Sigmoid colon (tissue), 7 donors: ENCODE results near the gene LTBP1. TPM values are rescaled to one million over a fixed set of nuclear protein-coding genes. Genes with fewer than 3 reads are reported as not detected.

Experiments used
- DNase-seq: peaks from one replicate; pipeline ENCODE4 v3.0.0-alpha.2; 2019
- H3K27ac ChIP-seq, 4 donors: fragments of 200-600 bp; sonication (generic); one replicate each; pipeline ENCODE4 v1.5.1; 2016 to 2019; ENCODE audit warnings: mild to moderate bottlenecking in 1 of 4
- H3K27me3 ChIP-seq, 3 donors: fragments of 200-600 bp; sonication (generic); one replicate each; pipeline ENCODE4 v1.5.1; 2019; ENCODE audit warnings: mild to moderate bottlenecking in 1 of 3
- H3K36me3 ChIP-seq, 4 donors: fragments of 200-600 bp; sonication (generic); one replicate each; pipeline ENCODE4 v1.5.1; 2016 to 2019
- H3K4me1 ChIP-seq, 4 donors: fragments of 200-600 bp; sonication (generic); one replicate each; pipeline ENCODE4 v1.5.1; 2017 to 2019
- H3K4me3 ChIP-seq, 4 donors: fragments of 200-600 bp; sonication (generic); one replicate each; pipeline ENCODE4 v1.5.1; 2017 to 2019; ENCODE audit warnings: mild to moderate bottlenecking in 2 of 4, moderate library complexity in 1 of 4
- H3K9me3 ChIP-seq, 4 donors: fragments of 200-600 bp in 3 of 4; sonication (generic) in 3 of 4; one replicate each; pipeline versions ENCODE4 v1.5.1 to v1.6.1; 2013 to 2019
- CTCF ChIP-seq, 4 experiments: fragments of 450-650 bp in 3 of 4; fragments of 200-600 bp in 1 of 4; IDR thresholded peaks; one replicate each; pipeline ENCODE4 v1.5.1; 2016 to 2019; ENCODE audit warnings: antibody characterized with exemption in 4 of 4, mild to moderate bottlenecking in 3 of 4, moderate library complexity in 2 of 4
- EP300 ChIP-seq, 4 donors: sonication (generic); formaldehyde crosslinking; IDR thresholded peaks; one replicate each; pipeline ENCODE4 v1.6.1; 2017; ENCODE audit warnings: antibody characterized with exemption in 4 of 4
- POLR2A ChIP-seq, 2 donors: fragments of 450-650 bp; IDR thresholded peaks; one replicate each; pipeline ENCODE4 v1.6.1; 2016; ENCODE audit warnings: antibody characterized with exemption in 2 of 2, mild to moderate bottlenecking in 2 of 2, moderate library complexity in 2 of 2
- POLR2AphosphoS5 ChIP-seq, 4 donors: sonication (generic); formaldehyde crosslinking; IDR thresholded peaks; one replicate each; pipeline ENCODE4 v1.6.1; 2017; ENCODE audit warnings: antibody characterized with exemption in 4 of 4
- WGBS, 2 donors: extraction: QIAGEN DNeasy Blood & Tissue Kit; methylation state at CpG; one replicate each; pipeline ENCODE4 v1.1.7; 2013; 5-methylcytosine and 5-hydroxymethylcytosine counted together
- intact Hi-C: fragments of 100-400 bp; cut with DNase I; formaldehyde crosslinking; loops from one replicate; pipeline ENCODE4 v1.15.1; 2023
- polyA plus RNA-seq, 3 donors: library from polyadenylated mRNA; stranded (reverse); fragments of 200-250 nt; gene quantifications; one replicate each; pipeline ENCODE4 v1.2.3, GENCODE V29; 2013
- small RNA-seq, 3 donors: library from RNA; depleted of rRNA; stranded (forward); fragments of <200 nt; gene quantifications; one replicate each; pipeline ENCODE3, GENCODE V24; 2016
- total RNA-seq, 4 donors: library from RNA; depleted of rRNA; stranded (reverse); fragments of >200 nt; gene quantifications; one replicate each; pipeline ENCODE4 v1.1.0, GENCODE V29; 2016
- donor health status: healthy with polysubstance abuse.
- donor health status: Bipolar disorder and iron deficiency.
- donor health status: healthy.

Gene LTBP1
- total and polyA plus RNA-seq, 7 donors = 3.0 to 102 (median 34.2) TPM

DNA sequence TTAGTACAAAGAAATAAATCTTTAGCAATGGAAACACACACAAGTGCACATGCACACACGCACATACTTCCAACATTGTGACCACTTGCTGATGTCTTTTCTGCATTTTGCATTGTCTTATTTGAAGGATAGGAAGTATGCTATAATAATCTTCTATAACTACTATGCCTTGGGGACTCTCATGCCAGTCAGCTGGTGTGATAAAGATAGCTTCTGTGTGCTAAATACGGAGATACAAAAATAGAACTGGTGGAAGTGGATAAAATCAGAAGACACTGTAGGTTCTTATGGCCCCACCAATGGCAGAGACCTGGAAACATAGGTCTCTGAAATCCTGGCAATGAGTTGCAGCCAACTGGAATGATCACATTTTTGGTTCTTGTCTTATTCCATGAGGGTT lies 498.2 kb downstream of the LTBP1 start:
- H3K4me3 ChIP-seq = no peak overlapping the region
- DNase-seq = no peak
- no peak overlapping the region for H3K27ac ChIP-seq
- TF ChIP-seq EP300 (IDR thresholded peaks at IDR 0.05) (no peak), POLR2AphosphoS5 (IDR thresholded peaks at IDR 0.05) (no peak), CTCF (IDR thresholded peaks at IDR 0.05) (no peak), POLR2A (IDR thresholded peaks at IDR 0.05) (no peak)
- H3K4me1 ChIP-seq = no peaks in the 10 kb centered on the region
- H3K27me3 ChIP-seq = no peaks in the 10 kb centered on the region
- intact Hi-C loops = no loop called here
- 76 to 87% methylated on average over 2 of the region's 2 CpGs for WGBS, 2 donors
- no peaks in the 10 kb centered on the region for H3K9me3 ChIP-seq
- no peaks in the 10 kb centered on the region for H3K36me3 ChIP-seq

DNA sequence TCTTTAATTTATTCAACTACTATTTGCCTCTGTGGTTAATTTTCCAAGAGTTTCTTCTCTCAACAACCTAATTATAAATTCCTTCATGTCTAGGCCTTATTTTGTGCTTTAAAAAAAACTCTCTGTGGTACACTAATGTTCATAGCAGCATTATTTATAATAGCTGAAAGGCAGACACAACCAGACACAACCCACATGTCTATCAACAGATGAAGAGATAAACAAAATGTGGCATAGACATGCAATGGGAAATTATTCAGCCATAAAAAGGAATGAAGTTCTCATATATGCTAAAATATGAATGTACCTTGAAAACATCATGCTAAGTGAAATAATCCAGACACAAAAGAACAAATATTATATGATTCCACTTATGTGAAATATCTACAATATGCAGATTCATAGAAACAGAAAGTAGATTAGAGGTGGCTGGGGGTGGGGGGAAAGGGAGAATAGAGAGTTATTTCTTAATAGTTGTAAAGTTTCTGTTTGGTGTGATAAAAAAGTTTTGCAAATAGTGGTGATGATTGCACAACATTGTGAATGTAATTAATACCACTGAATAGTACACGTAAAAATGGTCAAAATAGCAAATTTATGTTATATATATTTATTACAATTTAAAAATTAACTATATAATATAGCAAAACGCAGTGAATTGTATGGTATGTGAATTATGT lies 501.6 kb downstream of the LTBP1 start:
- no peak overlapping the region for H3K27ac ChIP-seq
- TF ChIP-seq CTCF (IDR thresholded peaks at IDR 0.05) = no peak
- no peak for TF ChIP-seq POLR2AphosphoS5 (IDR thresholded peaks at IDR 0.05)
- TF ChIP-seq EP300 (IDR thresholded peaks at IDR 0.05) = no peak
- no peak for TF ChIP-seq POLR2A (IDR thresholded peaks at IDR 0.05)
- 65 to 85% methylated on average over 2 of the region's 2 CpGs for WGBS, 2 donors
- no peaks in the 10 kb centered on the region for H3K4me1 ChIP-seq
- H3K36me3 ChIP-seq = no peaks in the 10 kb centered on the region
- intact Hi-C loops = no loop called here
- no peaks in the 10 kb centered on the region for H3K27me3 ChIP-seq
- H3K9me3 ChIP-seq = peaks cover 0 to 8% (median 3%) of the 10 kb centered on the region in 4 donors
- H3K4me3 ChIP-seq = no peak overlapping the region
- DNase-seq = no peak

Small RNAs within 50 kb of the gene (small RNA-seq; reads per million reads assigned to genes)
- gene RF00019 (0 reads per million in 3 donors), gene RNA5SP91 (0 reads per million in 3 donors), gene RNA5SP92 (0 reads per million in 3 donors)
